Suprapubic skin (tissue), 4 donors: Measurements from ENCODE around the gene CERS3. TPM values are rescaled to one million over a fixed set of nuclear protein-coding genes. Genes with fewer than 3 reads are reported as not detected.

ENCODE experiments used
- DNase-seq, 2 donors: peaks; one replicate each; pipeline ENCODE4 v3.0.0-alpha.2; 2019; ENCODE audit warnings: low spot score in 2 of 2
- H3K27ac ChIP-seq: fragments of 200-600 bp; sonication (generic); one replicate; pipeline ENCODE4 v1.5.1; 2019
- H3K27me3 ChIP-seq: fragments of 200-600 bp; sonication (generic); one replicate; pipeline ENCODE4 v1.5.1; 2019
- H3K36me3 ChIP-seq: fragments of 200-600 bp; sonication (generic); one replicate; pipeline ENCODE4 v1.5.1; 2019
- H3K4me1 ChIP-seq: fragments of 200-600 bp; sonication (generic); one replicate; pipeline ENCODE4 v1.5.1; 2019
- H3K4me3 ChIP-seq: fragments of 200-600 bp; sonication (generic); one replicate; pipeline ENCODE4 v1.5.1; 2019; ENCODE audit warnings: mild to moderate bottlenecking
- H3K9me3 ChIP-seq: fragments of 200-600 bp; sonication (generic); one replicate; pipeline ENCODE4 v1.5.1; 2019
- EP300 ChIP-seq: sonication (generic); formaldehyde crosslinking; IDR thresholded peaks from one replicate; pipeline ENCODE4 v1.6.1; 2017; ENCODE audit warnings: antibody characterized with exemption
- POLR2A ChIP-seq, 2 donors: fragments of 450-650 bp; IDR thresholded peaks; one replicate each; pipeline ENCODE4 v1.6.1; 2017; ENCODE audit warnings: antibody characterized with exemption in 2 of 2, mild to moderate bottlenecking in 2 of 2, moderate library complexity in 2 of 2
- POLR2AphosphoS5 ChIP-seq, 3 donors: sonication (generic); formaldehyde crosslinking; IDR thresholded peaks; one replicate each; pipeline ENCODE4 v1.6.1; 2017; ENCODE audit warnings: antibody characterized with exemption in 3 of 3
- WGBS: methylation state at CpG from one replicate; pipeline ENCODE4 v1.1.5; 2018; 5-methylcytosine and 5-hydroxymethylcytosine counted together
- total RNA-seq, 4 donors: library from RNA; depleted of rRNA; stranded (reverse); fragments of >200 nt; gene quantifications; one replicate each; pipeline ENCODE4 v1.1.0, GENCODE V29; 2016
- TF ChIP-seq, protein P1 (sequence below), 2 donors: fragments of 200-600 bp in 1 of 2; fragments of 450-650 bp in 1 of 2; sonication (generic) in 1 of 2; IDR thresholded peaks; one replicate each; pipeline ENCODE4 v1.5.1; 2016 to 2019; ENCODE audit warnings: antibody characterized with exemption in 2 of 2, mild to moderate bottlenecking in 1 of 2, moderate library complexity in 1 of 2

The CERS3 gene
- total RNA-seq, 4 donors from 2014 or later: 106 to 151 (median 120) TPM

DNA sequence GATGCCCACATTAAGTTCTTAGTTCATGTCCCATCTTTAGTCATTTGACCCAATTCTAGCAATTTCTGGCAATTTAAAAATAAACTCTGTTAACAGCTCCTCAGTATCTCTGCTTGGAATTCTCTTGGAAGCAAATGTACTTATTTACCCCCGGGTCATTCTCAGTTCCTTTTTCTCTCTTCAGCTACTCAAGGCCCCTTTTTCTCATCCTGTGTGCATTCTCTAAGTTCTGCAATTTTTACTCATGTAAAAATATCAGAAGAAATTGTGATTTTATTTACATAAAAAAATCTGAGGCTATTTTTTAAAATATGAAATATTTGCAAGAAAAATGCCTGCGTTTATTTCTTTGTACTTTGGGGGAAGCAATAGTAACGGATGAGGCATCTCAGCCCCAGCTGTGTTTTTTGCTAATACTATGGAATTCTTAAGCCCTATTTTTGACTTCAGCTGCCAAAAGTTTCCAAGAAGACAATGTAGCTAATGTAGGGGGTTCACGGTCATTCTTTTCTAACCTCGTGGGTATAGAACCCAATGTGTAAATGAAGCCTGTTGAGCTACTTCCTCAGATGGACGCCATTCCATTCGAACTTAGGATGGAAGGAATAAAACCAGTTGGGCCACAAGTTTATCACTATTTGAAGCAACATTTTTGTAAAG is 20.0 kb downstream of the CERS3 start:
- WGBS: 62% methylated on average over 7 of the region's 7 CpGs
- H3K4me1 ChIP-seq: no peaks in the 10 kb centered on the region
- TF ChIP-seq EP300 (no peak), POLR2A (IDR thresholded peaks at IDR 0.05) (no peak), POLR2AphosphoS5 (IDR thresholded peaks at IDR 0.05) (no peak)
- TF ChIP-seq, protein P1, sequence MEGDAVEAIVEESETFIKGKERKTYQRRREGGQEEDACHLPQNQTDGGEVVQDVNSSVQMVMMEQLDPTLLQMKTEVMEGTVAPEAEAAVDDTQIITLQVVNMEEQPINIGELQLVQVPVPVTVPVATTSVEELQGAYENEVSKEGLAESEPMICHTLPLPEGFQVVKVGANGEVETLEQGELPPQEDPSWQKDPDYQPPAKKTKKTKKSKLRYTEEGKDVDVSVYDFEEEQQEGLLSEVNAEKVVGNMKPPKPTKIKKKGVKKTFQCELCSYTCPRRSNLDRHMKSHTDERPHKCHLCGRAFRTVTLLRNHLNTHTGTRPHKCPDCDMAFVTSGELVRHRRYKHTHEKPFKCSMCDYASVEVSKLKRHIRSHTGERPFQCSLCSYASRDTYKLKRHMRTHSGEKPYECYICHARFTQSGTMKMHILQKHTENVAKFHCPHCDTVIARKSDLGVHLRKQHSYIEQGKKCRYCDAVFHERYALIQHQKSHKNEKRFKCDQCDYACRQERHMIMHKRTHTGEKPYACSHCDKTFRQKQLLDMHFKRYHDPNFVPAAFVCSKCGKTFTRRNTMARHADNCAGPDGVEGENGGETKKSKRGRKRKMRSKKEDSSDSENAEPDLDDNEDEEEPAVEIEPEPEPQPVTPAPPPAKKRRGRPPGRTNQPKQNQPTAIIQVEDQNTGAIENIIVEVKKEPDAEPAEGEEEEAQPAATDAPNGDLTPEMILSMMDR (IDR thresholded peaks at IDR 0.05): no peak
- H3K9me3 ChIP-seq: no peaks in the 10 kb centered on the region
- H3K4me3 ChIP-seq: no peak overlapping the region
- DNase-seq: no peak
- H3K36me3 ChIP-seq: no peaks in the 10 kb centered on the region
- no peaks in the 10 kb centered on the region for H3K27me3 ChIP-seq
- H3K27ac ChIP-seq: no peak overlapping the region

- WGBS: 37% methylated on average over 3 of the region's 3 CpGs
- no peak for TF ChIP-seq POLR2AphosphoS5 (IDR thresholded peaks at IDR 0.05)
- TF ChIP-seq POLR2A (IDR thresholded peaks at IDR 0.05): no peak
- TF ChIP-seq, protein P1 (IDR thresholded peaks at IDR 0.05): no peak
- TF ChIP-seq EP300: no peak
- Histone ChIP-seq H3K4me3 (no peak overlapping the region), H3K27ac (no peak overlapping the region), H3K9me3 (no peaks in the 10 kb centered on the region), H3K4me1 (no peaks in the 10 kb centered on the region), H3K27me3 (no peaks in the 10 kb centered on the region), H3K36me3 (no peaks in the 10 kb centered on the region)
- DNase-seq: no peak
These were observed 26.1 kb downstream of the CERS3 start for GRCh38 chr15:100502651-100503050.

GRCh38 chr15:100501117-100501516 is 27.6 kb downstream of the CERS3 start:
- H3K27me3 ChIP-seq: no peaks in the 10 kb centered on the region
- no peak for DNase-seq
- H3K27ac ChIP-seq: no peak overlapping the region
- H3K4me3 ChIP-seq: no peak overlapping the region
- 66% methylated on average over 5 of the region's 5 CpGs for WGBS
- TF ChIP-seq, protein P1 (IDR thresholded peaks at IDR 0.05): no peak
- TF ChIP-seq EP300 (no peak), POLR2AphosphoS5 (IDR thresholded peaks at IDR 0.05) (no peak), POLR2A (IDR thresholded peaks at IDR 0.05) (no peak)
- no peaks in the 10 kb centered on the region for H3K9me3 ChIP-seq
- H3K36me3 ChIP-seq: no peaks in the 10 kb centered on the region
- no peaks in the 10 kb centered on the region for H3K4me1 ChIP-seq

DNA sequence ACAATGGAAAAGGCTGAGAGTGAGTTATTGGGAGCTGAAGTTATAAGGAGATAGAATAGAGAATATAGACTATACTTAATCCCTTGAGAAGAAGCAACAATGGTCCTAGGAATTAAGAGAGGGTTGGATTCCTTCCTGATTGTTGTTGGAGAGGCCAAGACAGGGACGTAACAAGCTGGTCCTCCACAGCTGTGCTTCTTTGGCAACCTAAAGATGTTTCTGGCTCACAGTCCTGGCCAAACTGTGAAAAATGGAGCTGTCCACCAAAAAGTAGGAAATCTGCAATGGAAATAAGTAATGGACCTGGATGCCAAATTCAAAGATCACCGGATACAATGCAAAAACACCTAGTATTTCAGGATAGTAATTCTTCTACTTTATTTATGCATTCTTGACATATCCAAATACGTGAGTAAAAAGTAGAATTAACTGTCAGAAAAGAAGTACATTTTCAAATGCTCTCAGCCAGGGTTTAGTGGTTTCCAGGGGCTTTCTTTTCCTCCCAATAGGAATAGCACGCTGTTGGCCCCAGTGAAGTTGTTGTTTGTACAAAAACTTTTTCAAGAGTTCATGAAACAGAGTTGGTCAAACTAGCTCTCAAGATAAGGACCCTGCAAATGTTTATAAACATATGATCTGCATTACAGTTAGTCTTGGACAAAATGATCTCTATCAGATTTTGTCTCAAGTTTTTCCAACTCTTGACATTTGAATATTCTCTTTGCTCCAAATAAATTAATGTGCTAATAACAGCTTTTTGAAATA is 28.3 kb downstream of the CERS3 start:
- H3K4me3 ChIP-seq: no peak overlapping the region
- H3K36me3 ChIP-seq: no peaks in the 10 kb centered on the region
- DNase-seq: no peak
- H3K4me1 ChIP-seq: no peaks in the 10 kb centered on the region
- 54% methylated on average over 4 of the region's 4 CpGs for WGBS
- no peak overlapping the region for H3K27ac ChIP-seq
- no peaks in the 10 kb centered on the region for H3K27me3 ChIP-seq
- H3K9me3 ChIP-seq: no peaks in the 10 kb centered on the region
- TF ChIP-seq POLR2AphosphoS5 (IDR thresholded peaks at IDR 0.05) (no peak), POLR2A (IDR thresholded peaks at IDR 0.05) (no peak), EP300 (no peak)
- TF ChIP-seq, protein P1 (IDR thresholded peaks at IDR 0.05): no peak

DNA sequence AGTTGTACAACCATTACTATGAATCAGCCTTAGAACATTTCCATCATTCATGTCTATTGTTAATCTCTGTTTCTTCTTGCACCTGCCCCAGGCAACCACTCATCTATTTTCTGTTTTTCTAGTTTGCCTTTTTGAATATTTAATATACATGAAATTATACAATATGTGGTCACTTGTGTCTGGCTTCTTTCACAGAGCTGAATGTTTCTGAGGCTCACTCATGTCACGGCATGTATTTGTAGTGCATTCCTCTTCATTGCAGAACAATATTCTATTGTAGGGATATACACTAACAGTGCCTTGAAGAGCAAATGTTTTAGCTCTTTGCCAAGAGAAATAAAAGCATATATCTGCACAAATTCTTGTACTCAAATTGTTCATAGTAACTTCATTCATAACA is 32.9 kb downstream of the CERS3 start:
- H3K36me3 ChIP-seq: no peaks in the 10 kb centered on the region
- TF ChIP-seq POLR2A (IDR thresholded peaks at IDR 0.05) (no peak), POLR2AphosphoS5 (IDR thresholded peaks at IDR 0.05) (no peak), EP300 (no peak)
- TF ChIP-seq, protein P1 (IDR thresholded peaks at IDR 0.05): no peak
- WGBS: 81% methylated on average over 1 of the region's 1 CpG
- DNase-seq: no peak
- no peak overlapping the region for H3K27ac ChIP-seq
- no peaks in the 10 kb centered on the region for H3K4me1 ChIP-seq
- no peaks in the 10 kb centered on the region for H3K27me3 ChIP-seq
- no peak overlapping the region for H3K4me3 ChIP-seq
- H3K9me3 ChIP-seq: no peaks in the 10 kb centered on the region
